Measurements from ENCODE around the gene SDSL. TPM values are rescaled to one million over a fixed set of nuclear protein-coding genes. Genes with fewer than 3 reads are reported as not detected.

Gene SDSL
- total and polyA plus RNA-seq, 2 of the 13 experiments (the other 11 are each of a cell fraction or from before 2014, with no cell fraction given) = 1.2 to 1.7 TPM

DNA sequence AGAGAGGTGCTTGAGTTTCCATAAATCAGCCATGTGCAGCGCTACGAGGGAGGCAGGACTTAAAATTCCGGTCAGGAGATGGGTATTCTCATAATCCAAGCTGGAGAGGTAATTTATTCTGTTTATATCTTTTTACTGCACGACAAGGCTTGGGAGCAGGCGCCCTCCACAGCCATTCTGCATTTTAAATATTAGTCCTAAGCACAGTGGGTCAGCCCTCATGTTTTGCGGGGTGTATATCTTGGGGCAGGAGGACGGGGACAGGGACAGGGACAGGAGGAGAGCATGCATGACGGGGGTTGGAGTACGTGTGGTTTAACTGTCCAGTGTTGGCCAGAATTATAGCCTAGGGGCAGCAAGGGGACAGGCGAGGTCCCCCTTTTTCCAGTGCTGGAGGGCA, 35.0 kb downstream of the SDSL start (continued):
- TF ChIP-seq, protein P1, sequence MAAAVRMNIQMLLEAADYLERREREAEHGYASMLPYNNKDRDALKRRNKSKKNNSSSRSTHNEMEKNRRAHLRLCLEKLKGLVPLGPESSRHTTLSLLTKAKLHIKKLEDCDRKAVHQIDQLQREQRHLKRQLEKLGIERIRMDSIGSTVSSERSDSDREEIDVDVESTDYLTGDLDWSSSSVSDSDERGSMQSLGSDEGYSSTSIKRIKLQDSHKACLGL (CRISPR knock-in tag; IDR thresholded peaks at IDR 0.05) = no peak
- no peak for TF ChIP-seq ZSCAN30 (CRISPR knock-in tag; IDR thresholded peaks at IDR 0.05)

DNA sequence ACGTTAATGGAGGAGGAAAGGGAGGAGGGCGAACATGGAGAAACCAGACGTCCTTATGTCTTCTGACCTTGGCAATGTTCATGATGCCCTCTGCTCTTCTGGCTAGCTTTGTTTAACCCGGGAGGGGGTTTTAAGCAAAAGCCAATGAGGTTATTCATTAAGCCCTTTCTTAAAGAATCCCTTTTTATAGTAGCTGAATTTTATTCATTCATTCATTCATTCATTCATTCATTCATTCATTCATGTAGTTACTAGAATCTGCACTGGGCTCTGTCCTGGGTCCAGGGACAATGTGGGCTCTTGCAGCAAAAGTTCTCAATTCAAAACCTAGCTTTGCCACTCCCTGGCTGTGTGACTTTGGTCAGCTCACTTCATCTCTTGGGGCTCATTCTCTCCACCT, 35.5 kb downstream of the SDSL start:
- no peaks in the 10 kb centered on the region for H3K4me1 ChIP-seq (ENCODE audit: insufficient read depth, low read length)
- intact Hi-C loops (cut with micrococcal nuclease; ENCODE audit: unreplicated experiment) = no loop called here
- ChIA-PET POLR2A (no interaction called here), CTCF (ENCODE audit: low intra/inter-chr PET ratio, low total read pairs) (no interaction called here)
- no peak overlapping the region for H3K9ac ChIP-seq (ENCODE audit: insufficient read depth, low read depth, low read length)
- FAIRE-seq (no peak), DNase-seq (ENCODE audit: low spot score) (no peak), ATAC-seq (no peak)
- H2AFZ ChIP-seq (ENCODE audit: low read length) = no peak overlapping the region
- no peak overlapping the region for H3K27ac ChIP-seq (ENCODE audit: extremely low read length, insufficient read depth, low read length)
- H3K9me3 ChIP-seq (ENCODE audit: low read length) = no peaks in the 10 kb centered on the region
- no peaks in the 10 kb centered on the region for H3K79me2 ChIP-seq (ENCODE audit: insufficient read depth, low read length)
- BruUV-seq (replicated peaks) = no TSS peak
- no peak for TF ChIP-seq KAT8 (CRISPR knock-in tag; IDR thresholded peaks at IDR 0.05)
- no peak for TF ChIP-seq SNAI1 (CRISPR knock-in tag; IDR thresholded peaks at IDR 0.05; ENCODE audit: borderline replicate concordance)
- no peak for TF ChIP-seq ZNF75D (CRISPR knock-in tag; IDR thresholded peaks at IDR 0.05; ENCODE audit: borderline replicate concordance)
- TF ChIP-seq, protein P2, sequence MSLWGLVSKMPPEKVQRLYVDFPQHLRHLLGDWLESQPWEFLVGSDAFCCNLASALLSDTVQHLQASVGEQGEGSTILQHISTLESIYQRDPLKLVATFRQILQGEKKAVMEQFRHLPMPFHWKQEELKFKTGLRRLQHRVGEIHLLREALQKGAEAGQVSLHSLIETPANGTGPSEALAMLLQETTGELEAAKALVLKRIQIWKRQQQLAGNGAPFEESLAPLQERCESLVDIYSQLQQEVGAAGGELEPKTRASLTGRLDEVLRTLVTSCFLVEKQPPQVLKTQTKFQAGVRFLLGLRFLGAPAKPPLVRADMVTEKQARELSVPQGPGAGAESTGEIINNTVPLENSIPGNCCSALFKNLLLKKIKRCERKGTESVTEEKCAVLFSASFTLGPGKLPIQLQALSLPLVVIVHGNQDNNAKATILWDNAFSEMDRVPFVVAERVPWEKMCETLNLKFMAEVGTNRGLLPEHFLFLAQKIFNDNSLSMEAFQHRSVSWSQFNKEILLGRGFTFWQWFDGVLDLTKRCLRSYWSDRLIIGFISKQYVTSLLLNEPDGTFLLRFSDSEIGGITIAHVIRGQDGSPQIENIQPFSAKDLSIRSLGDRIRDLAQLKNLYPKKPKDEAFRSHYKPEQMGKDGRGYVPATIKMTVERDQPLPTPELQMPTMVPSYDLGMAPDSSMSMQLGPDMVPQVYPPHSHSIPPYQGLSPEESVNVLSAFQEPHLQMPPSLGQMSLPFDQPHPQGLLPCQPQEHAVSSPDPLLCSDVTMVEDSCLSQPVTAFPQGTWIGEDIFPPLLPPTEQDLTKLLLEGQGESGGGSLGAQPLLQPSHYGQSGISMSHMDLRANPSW (CRISPR knock-in tag; IDR thresholded peaks at IDR 0.05; ENCODE audit: borderline replicate concordance) = no peak
- TF ChIP-seq, protein P3, sequence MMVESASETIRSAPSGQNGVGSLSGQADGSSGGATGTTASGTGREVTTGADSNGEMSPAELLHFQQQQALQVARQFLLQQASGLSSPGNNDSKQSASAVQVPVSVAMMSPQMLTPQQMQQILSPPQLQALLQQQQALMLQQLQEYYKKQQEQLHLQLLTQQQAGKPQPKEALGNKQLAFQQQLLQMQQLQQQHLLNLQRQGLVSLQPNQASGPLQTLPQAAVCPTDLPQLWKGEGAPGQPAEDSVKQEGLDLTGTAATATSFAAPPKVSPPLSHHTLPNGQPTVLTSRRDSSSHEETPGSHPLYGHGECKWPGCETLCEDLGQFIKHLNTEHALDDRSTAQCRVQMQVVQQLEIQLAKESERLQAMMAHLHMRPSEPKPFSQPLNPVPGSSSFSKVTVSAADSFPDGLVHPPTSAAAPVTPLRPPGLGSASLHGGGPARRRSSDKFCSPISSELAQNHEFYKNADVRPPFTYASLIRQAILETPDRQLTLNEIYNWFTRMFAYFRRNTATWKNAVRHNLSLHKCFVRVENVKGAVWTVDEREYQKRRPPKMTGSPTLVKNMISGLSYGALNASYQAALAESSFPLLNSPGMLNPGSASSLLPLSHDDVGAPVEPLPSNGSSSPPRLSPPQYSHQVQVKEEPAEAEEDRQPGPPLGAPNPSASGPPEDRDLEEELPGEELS (CRISPR knock-in tag; IDR thresholded peaks at IDR 0.05) = no peak
- TF ChIP-seq TP53 (CRISPR knock-in tag; conservative IDR thresholded peaks at IDR 0.05) = no peak
- no peak for TF ChIP-seq RFXAP (CRISPR knock-in tag; IDR thresholded peaks at IDR 0.05; ENCODE audit: borderline replicate concordance)
- H3K36me3 ChIP-seq (replicated peaks in 1 of 2; ENCODE audit: control insufficient read depth in 1 of 2, insufficient read depth in 2 of 2, low read length in 2 of 2) = no peaks in the 10 kb centered on the region
- in situ Hi-C loops (cut with HindIII; ENCODE audit: extremely low pct_ligation_motif_present, low pct_unique_long_range_greater_than_20kb) = no loop called here
- no peaks in the 10 kb centered on the region for H4K20me1 ChIP-seq (ENCODE audit: insufficient read depth, low read length)
- H3K4me3 ChIP-seq (replicated peaks in 1 of 3; ENCODE audit: insufficient read depth in 1 of 3, low read depth in 2 of 3, low read length in 3 of 3) = no peak overlapping the region
- peaks cover 0 to 6% of the 10 kb centered on the region in 2 experiments; a peak in 1 of 5 replicates for H3K27me3 ChIP-seq (ENCODE audit: control insufficient read depth in 1 of 2, insufficient read depth in 2 of 2, low read length in 2 of 2)
- under 1% methylated on average over 4 of the region's 4 CpGs for WGBS (ENCODE audit: low lambda C conversion rate)
- H3K4me2 ChIP-seq (ENCODE audit: low read depth, low read length) = no peak overlapping the region
